IMR-90 (cell line): ENCODE measurements around the gene ELMOD3.

Experiments
- CTCF ChIP-seq: conservative IDR thresholded peaks from 2 replicates; pipeline ENCODE4 v1.5.1; 2012; ENCODE audit warnings: mild to moderate bottlenecking, low read depth, low read length, improper control_type of control experiment
- MXI1 ChIP-seq: IDR thresholded peaks from 2 replicates; pipeline ENCODE4 v1.6.1; 2012; ENCODE audit warnings: low read depth, mild to moderate bottlenecking, low read length, moderate library complexity, borderline replicate concordance
- POLR2A ChIP-seq: IDR thresholded peaks from 2 replicates; pipeline ENCODE4 v1.6.1; 2012; ENCODE audit warnings: mild to moderate bottlenecking, low read depth, low read length

GRCh38 chr2:85431570-85432205 lies 77.1 kb downstream of the ELMOD3 start:
- TF ChIP-seq MXI1 (no peak), CTCF (no peak), POLR2A (no peak)
